NCI-H187 (cell line): ENCODE results near the gene FOXP1.

Experiments used
- DNase-seq, 2 experiments: peaks; one replicate each; lab custom pipeline; 2025; lab: John Stamatoyannopoulos, UW

The FOXP1 gene

DNA sequence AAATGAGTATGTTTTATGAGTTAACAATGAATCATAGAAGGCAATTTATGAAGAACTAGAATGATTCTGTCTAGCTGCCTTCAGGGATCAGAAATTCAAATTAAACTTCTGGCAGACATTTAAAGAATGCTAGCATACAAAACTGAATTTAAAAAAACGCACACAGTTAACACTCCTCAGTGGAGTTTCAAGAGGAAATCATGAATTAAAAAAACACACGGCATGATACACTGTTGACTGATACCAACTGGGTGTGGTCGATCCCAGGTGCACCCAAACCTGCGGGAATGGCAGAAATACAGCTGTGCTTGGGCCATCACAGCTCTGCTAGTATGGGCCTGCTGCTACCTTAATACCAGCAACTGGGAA is 526.0 kb downstream of the FOXP1 start:
- DNase-seq: no peak

DNA sequence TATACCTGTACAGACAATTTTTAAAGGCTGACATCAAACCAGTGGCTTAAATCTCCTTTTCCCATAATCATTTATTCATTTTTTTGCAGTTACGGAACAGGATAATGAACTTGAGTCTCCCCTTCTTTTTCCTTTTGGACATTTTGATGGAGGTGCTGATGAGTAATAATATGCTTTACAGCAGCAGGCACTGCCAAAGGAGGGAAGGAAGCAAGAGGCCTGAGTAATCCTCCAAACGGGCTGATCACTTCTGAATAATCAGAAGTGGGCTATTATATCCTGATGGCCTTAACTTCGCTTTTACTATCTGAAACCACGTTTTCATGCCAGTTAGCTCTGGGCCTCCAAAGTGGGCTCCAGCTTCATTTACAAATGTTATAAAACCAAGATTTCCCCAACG is 527.2 kb downstream of the FOXP1 start:
- DNase-seq: no peak

DNA sequence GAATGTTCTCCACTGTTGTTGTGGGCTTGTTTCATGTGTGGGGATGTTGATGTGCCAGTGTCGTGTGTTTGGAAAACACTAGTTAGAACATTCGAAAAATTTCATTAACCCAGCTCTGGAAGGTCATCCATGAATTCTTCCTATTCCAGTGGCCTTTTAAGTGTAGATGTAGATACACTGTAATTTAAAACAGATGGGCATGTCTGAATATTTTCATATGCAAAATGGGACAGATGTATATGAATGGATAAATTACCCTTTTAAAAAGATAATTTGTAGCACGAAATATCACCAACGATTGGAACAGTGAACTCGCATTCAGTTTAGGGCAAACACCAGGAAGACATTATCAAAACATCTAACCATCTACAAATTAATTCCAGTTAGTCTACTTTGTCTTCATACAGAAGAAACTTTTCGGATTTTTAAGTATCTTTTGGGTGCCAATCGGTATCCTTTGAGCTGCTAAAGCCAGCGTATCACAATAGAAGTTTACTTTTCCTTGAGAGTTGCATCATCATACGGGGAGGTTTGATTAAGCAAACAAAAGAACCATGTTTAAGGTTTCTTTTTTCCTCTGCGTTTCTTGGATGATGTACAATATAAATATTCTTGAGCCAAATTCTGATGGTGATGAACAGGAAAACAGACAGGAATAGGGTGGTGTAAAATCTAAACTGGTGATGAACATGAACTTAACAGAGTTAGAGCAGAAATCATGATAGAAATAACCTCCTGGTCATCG is 528.1 kb downstream of the FOXP1 start:
- DNase-seq: no peak

DNA sequence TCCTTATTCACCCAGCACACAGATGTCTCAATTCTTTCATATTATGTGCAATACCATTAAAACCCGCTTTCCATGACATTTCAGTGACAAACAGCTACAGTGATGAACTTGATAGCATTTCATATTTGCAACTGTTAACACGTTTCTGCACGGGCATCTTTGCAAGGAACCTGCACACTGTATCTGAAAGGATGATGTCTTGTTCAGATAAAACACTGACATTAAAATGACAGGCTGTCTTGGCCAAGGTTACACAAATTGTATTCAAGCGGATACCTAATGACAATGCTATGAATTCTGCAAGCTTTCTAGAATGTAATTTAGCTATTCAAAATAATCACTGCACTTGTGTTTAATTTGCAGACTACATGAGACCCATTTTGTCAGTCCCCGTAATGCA is 529.2 kb downstream of the FOXP1 start:
- DNase-seq: no peak

DNA sequence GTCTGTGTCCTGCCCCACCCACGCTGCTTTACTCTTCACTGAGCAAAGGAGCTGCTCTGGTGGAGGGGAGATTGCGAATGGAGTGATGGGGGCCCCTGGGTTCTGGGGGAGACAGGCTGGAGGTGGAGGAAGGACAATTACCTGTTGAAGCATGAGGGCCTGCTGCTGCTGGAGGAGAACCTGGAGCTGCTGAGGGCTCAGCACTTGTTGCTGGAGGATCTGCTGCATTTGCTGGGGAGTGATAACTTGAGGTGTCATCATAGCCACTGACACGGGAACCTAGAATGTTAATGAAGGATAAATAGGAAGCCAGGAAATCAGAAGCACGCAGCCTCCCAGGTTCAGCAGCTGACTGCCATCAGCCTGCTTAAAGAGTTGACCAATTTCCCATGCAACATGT is 530.0 kb downstream of the FOXP1 start:
- DNase-seq: no peak

DNA sequence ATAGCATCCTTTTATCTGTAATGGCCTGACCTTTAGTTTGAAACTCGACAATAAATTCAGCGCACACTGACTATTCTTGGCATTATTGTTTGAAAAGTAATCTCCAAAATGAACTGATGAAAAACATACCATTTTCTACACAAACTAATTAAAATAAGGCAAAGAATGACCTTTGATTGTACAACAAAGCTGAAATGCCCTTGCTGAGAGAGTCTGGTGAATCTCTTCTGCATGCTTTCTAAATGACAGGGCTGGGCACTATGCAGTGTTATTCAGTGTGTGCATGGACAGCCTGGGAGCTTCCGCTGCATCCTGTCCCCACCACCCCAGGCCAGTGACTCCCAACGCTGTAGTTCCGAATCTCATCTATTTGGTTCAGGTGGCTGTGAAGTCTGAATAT is 530.8 kb downstream of the FOXP1 start:
- DNase-seq: no peak

DNA sequence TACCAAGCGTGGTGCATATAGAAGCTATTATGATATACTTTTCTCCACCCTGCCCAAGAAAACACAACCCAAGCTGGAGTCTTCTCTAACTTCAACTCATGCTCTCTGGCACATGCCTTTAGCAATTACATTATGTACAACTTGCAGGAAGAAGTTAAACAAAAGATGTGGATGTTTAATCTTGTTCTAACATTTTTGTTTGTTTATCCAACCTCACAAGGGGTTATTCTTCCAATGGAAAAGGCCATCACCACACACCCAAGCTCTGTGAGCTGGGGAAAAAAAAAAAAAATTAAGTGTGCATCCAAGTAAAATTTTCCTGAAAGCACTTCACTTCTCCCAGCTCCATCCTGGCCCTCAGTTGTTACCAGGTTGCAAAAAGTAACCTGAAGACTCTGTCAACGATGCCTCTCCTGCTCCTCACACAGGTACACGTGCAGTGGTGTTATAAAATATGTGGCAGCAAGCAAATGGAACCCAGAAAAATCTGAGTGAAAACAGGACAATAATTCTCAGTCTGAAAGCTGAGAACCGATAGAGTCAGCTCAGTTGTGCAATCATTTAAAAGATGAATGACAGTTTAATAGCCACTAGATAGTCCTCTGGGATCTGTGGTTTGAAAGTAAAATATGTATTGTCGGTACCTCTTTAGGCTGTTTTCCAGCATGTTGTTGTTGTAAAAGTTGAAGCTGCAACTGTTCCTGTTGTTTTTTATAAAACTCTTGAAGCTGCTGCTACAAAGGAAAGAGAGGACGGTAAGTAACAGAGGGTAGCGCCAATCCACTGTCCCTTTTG is 531.4 kb downstream of the FOXP1 start:
- peak; percentile 29 to 45 for DNase-seq

DNA sequence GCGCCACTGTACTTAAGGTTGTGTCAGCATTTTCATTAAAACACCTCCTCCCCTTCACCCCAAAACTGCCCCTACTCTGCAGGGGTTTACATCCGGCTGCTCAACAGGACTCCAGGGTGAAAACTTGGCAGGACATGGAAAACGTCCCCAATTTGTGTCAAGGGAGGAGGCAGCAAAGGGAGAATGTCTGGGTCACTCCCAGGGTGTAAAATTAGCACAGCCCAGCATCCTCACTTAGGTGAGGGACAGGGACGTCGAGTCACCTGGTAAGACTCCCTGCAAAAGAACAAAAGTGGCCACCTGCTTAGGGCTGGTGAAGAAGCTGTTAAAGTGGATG is 532.3 kb downstream of the FOXP1 start:
- DNase-seq: no peak

DNA sequence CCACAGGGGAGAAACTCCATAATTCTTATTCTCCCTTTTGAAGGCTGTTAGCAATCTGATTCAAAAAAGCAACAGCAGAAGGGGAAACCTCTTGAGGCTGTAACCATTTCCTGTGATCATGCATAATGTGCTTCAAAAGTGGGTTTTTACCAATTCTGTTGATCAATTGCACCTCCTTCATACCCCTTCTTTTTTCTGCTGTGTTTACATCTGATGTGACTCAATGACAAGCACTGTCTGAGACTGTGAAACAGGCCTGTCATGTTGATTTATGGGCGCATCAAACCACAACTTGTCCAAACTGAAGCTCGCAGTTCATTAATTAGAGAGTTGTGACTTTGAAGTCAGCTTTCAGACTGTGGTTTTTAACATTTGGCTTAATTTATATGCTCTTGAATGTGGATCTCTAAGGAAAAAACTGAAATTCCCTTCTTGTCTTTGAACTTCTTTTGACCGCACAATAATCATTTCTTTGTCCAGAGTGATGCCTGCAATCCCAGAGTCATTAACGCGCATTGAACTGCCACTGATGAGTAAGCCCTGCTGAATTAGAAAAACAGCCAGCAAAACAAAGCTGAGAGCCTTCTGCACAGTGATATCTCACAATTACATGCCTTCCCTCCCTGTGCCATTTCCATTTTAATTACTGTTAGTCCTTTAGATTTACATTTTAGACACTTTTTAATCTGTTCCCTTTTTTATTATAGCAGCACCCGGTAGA is 532.8 kb downstream of the FOXP1 start:
- DNase-seq: no peak

DNA sequence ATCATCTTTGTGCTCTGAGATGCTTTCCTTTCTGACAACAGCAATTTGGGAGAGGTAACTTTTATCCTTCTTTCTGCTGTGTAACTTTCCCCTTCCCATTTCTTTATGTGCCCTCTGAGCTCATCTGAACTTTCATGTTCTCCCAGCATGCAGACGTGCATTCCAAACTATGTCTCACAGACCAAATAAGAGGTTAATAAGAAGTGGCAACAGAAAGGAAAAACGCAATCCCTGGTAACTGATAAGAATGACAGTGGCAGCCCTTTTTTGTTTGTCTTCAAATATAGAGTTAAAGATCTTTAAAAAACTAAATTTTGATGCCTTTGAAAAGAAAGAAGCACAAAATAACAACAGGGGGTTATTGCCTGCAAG is 533.4 kb downstream of the FOXP1 start:
- DNase-seq: no peak

DNA sequence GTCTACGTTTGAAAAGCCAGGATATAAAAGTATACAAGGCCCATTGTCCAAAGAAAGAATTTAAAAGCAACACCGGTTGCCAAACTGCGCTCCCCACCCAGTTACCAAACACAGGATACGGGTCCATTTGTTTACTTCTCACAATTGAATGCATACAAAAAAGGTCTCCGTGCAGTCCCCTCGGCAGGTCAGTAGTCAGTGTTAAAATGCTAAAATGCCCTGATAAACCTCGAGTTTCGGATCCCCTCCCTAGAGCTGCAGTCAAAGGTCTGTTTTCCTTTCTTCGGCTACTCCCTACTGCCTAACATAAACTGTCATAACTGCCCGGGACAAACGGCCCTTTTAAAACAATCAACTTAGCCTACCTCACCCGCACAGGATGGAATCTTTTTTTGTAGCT is 534.6 kb downstream of the FOXP1 start:
- DNase-seq: no peak

DNA sequence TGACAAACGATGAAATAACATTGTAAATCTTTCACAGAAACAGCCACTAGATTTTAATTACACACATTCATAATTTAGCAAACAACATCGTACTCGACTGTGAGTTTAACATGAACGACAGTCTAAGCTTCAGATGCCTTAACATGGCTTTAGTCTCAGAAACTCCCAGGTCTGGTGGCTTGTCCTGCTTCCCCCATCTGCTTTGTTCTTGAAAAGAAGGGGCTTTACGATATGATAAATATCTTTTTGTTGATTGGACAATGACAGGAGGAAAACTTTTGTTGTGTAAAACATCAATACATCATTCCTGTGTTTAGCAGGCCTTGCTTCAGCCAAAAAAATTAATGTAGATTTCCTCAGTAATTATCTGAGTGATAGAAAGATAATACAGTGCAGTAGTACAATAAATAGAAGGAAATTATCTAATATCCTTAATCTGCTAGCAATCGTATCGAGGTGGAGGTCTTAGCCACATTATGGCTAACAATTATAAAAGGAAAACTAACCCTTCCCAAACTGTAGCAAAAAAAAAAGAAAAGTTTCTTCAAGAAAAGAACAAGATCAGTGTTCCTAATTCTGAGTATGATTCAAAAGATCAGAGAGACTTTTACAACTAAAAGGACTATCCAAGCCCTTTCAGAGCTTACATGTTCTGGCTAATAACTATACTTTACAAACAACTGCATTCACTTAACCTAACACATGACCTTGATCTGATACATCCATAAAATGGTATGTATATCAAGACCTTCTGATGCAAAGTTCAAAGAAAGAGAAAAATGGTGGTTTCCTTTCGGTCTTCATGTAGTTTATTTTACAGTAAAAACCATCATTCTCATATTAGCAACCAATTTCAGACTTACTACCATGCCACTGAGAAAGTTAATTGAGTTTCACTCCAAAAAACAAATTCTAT is 535.7 kb downstream of the FOXP1 start:
- no peak for DNase-seq

DNA sequence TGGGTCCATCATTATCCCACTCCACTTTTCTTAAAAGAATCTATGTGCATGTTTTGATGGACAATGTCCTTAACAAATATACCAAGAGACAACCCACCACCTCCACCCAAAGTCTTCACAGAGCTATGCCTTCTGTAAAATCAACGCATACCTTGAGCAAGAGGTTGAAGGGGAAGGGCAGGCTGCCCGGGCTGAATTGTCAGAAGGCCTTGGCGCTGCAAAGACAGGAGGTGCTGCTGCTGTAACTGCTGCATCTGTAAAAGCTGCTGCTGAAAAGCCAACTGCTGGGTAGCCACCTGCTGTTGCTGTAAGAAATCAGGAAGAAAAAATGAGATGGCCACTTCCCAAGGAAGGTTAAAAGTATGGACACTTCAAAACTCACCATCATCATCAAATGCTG is 536.7 kb downstream of the FOXP1 start:
- no peak for DNase-seq

DNA sequence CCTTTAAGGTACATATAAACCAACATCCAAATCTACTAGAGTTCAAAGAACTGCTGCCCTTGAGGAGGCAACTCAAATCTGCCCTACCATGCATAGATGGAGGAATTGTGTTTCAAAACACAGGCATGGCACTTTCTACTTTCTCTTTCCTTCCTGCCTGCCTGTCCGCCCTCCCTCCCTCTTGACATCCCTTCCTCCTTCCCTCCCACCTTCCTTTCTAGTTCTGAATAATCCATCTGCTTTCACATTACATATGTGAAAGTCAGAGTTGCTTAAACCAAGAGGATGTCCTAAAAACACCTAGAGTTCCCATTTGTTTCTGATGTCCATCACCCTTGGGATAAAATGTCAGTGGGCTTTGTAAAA is 537.6 kb downstream of the FOXP1 start:
- no peak for DNase-seq

DNA sequence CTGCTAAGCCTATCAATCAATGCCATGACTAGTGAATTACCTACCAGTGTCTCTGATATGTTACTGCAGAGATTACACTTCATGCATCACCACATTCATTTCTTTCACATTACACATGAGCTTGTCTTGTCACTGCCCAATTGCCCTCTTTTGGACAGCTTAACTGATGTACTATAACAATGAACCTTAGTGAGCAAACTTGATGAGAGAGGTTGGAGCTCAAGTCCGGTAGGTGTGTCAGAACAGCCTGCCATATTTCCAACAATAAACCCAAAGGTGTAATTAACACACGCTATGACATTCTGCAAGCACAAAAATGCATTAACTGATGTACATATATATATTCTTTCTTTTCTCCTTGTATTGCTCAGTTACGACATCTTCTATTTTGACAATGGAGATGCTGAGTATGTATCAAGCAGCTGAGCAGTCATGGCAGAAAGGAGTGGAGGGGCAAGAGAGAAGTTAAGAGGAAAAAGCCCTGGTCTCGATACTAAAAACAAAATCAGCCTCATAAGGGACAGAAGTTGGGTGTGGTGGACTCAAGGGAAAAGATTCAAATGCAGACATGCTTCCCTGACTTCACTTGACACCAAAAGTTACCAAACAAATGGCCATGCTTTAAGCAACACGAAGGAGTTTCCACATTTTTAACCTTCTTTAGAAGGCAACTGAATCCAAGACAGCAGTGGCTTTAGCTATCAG is 538.2 kb downstream of the FOXP1 start:
- DNase-seq: no peak

DNA sequence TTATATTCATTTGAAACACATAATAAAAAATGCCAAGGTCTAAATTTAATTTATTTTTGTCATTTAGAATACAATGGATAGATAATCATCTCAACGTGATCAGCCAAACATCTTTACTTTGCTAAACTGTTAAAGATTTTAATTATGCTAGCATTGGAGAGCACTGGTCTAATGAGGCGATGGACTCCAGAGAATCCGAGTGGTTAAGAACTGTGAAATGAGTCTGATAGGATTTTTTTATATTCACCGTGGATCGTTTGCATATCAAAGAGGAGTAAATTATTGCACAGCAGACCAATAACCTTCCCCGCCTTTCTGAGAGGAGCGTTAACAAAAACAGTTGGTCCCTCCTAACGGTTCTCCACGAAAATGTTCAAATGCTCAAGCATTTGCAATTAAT is 540.8 kb downstream of the FOXP1 start:
- no peak for DNase-seq

DNA sequence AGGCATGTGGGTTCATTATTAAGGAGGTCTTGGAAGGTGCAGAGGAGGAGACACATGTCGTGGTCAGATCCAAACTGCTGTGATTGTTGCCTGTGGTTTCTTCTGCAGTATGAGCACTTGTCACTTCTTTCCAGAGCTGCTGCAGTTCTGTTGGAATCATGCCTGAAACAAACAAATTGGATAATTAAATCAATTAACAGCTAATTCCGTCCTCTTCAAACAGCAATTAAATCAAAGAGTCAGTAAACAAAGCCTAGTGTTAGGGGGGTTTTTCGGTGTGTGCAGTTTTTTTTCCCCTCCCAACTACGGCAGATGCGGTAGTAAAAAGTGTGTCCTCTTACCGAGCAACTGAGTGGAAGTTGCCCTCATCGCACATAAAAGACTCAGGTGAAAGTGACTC is 542.2 kb downstream of the FOXP1 start:
- no peak for DNase-seq

DNA sequence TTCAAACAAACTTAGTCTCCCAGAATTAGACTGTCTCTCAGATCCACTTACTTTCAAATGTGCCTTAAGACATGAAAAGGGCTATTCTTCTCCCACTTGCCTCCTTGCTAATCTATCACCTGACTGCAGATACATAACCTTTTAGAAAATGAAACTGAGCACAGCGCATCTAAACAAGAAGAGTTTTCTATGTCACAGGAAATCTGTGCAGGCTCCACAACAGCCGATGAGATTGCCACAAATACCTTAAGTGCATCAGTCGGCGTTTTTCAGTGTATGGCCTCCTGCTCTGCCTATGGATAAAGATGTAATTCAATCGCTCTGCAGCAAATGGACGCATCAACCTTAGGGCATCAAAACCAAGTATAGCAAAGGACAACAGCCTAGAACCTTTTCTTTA is 544.2 kb downstream of the FOXP1 start:
- no peak for DNase-seq

DNA sequence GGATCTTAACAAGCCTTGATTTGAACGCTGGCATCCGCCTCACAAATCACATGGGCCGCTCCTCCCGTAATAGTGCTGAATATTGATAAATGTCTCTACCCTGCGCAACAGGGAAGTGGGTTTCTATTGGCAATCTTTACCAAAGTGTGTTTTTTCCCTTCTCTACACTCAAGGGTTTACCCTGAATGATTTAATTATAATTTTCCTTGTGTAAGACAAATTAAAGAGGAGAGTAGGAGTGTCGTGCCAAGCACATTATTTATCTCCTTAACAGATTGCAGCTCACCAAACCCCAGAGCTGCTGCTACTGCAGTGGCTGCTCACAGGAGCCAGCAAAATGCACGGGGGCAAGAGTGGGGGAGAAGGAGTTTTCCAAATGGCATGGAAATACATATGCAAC is 545.8 kb downstream of the FOXP1 start:
- no peak for DNase-seq

DNA sequence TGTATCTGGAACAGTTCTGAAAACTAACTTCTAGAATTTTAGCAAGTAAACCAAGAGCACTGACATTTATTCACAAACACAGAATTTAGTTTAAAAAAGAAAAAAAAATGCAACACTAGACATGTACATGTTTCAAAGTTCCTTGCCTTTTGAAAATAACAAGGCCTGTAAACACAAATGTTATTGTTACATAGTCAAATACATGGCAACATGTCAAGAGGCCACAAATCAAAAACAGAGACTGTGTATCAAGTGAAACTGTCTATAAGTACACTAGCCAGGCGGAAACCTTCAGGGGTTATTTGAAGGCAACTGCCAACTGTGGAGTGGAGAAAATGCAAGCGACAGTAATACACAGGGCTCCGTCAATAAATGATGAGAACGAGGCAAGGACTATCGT is 547.6 kb downstream of the FOXP1 start:
- DNase-seq: no peak

DNA sequence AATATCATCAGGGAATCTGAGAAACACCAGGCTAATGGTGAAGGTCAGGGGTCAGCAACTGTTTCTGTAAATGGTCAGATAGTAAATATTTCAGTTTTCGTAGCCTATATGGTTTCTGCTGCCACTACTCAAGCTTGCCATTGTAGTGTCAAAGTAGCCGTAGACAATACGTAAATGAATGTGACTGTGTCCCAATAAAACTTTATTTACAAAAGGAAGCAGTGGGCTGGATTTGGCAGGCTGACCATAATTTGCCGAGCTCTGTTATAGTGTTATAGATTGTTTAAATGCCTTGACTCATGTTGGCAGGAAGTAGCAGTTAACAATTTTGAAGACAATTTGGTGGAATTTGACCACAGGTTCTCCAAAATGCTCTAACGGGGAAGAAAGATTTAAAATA is 548.2 kb downstream of the FOXP1 start:
- no peak for DNase-seq
